SK-N-SH treated with all-trans-retinoic acid at 6 μM for 48 hours (cell line): ENCODE data around the gene ANGPT4.
"Not testable (repeated sequence)": the region's sequence is repeated elsewhere in the genome, so short reads cannot be mapped to it uniquely, and the experiment has no call there.

Experiments
- ATAC-seq: fragments of 200-7000 bp; cut with Tn5 transposase; 3 replicates; pipeline ENCODE4 v1.9.1; 2020; ENCODE audit warnings: mild to moderate bottlenecking, moderate library complexity
- ARNTL ChIP-seq: fragments of 450-650 bp; formaldehyde crosslinking; IDR thresholded peaks from 2 replicates; pipeline ENCODE4 v1.5.0; 2020; ENCODE audit warnings: low read depth, mild to moderate bottlenecking, moderate library complexity, borderline replicate concordance
- CREB5 ChIP-seq: fragments of 250-450 bp; sonication (Bioruptor Pico); IDR thresholded peaks from 2 replicates; pipeline ENCODE4 v1.5.1; 2020; ENCODE audit warnings: low read depth, mild to moderate bottlenecking, moderate library complexity
- CSDC2 ChIP-seq: fragments of 250-450 bp; sonication (Bioruptor Pico); IDR thresholded peaks from 2 replicates; pipeline ENCODE4 v1.5.0; 2020; ENCODE audit warnings: mild to moderate bottlenecking, moderate library complexity
- CSRNP3 ChIP-seq: fragments of 250-450 bp; sonication (Bioruptor Pico); IDR thresholded peaks from 2 replicates; pipeline ENCODE4 v1.5.1; 2021; ENCODE audit warnings: mild to moderate bottlenecking, moderate library complexity
- ESRRG ChIP-seq: fragments of 250-450 bp; sonication (Bioruptor Pico); IDR thresholded peaks from 2 replicates; pipeline ENCODE4 v1.6.1; 2021; ENCODE audit warnings: mild to moderate bottlenecking
- GLIS3 ChIP-seq: fragments of 250-450 bp; sonication (Bioruptor Pico); IDR thresholded peaks from 2 replicates; pipeline ENCODE4 v1.5.0; 2020; ENCODE audit warnings: mild to moderate bottlenecking, moderate library complexity
- ISL1 ChIP-seq: fragments of 250-450 bp; sonication (Bioruptor Pico); IDR thresholded peaks from 2 replicates; pipeline ENCODE4 v2.1.2; 2022; ENCODE audit warnings: mild to moderate bottlenecking, moderate library complexity
- OSR1 ChIP-seq: fragments of 250-450 bp; sonication (Bioruptor Pico); IDR thresholded peaks from 2 replicates; pipeline ENCODE4 v1.8.0; 2022; ENCODE audit warnings: moderate library complexity, mild to moderate bottlenecking, inconsistent platforms
- POU6F1 ChIP-seq: fragments of 250-450 bp; sonication (Bioruptor Pico); IDR thresholded peaks from 2 replicates; pipeline ENCODE4 v1.8.0; 2021; ENCODE audit warnings: low read depth, mild to moderate bottlenecking, moderate library complexity, borderline replicate concordance
- PPARA ChIP-seq: fragments of 250-450 bp; sonication (Bioruptor Pico); IDR thresholded peaks from 2 replicates; pipeline ENCODE4 v1.5.0; 2020; ENCODE audit warnings: mild to moderate bottlenecking, borderline replicate concordance
- RARB ChIP-seq: fragments of 250-450 bp; sonication (Bioruptor Pico); IDR thresholded peaks from 2 replicates; pipeline ENCODE4 v1.8.0; 2021; ENCODE audit warnings: mild to moderate bottlenecking, moderate library complexity
- SNAI2 ChIP-seq: fragments of 250-450 bp; sonication (Bioruptor Pico); IDR thresholded peaks from 2 replicates; pipeline ENCODE4 v1.5.0; 2020; ENCODE audit warnings: mild to moderate bottlenecking, moderate library complexity
- TOX ChIP-seq: fragments of 250-450 bp; sonication (Bioruptor Pico); IDR thresholded peaks from 2 replicates; pipeline ENCODE4 v1.8.0; 2021; ENCODE audit warnings: mild to moderate bottlenecking, moderate library complexity, borderline replicate concordance
- ZC3H10 ChIP-seq: fragments of 250-450 bp; sonication (Bioruptor Pico); IDR thresholded peaks from 2 replicates; pipeline ENCODE4 v1.5.1; 2021; ENCODE audit warnings: mild to moderate bottlenecking, moderate library complexity
- ZFP3 ChIP-seq: fragments of 250-450 bp; sonication (Bioruptor Pico); IDR thresholded peaks from 2 replicates; pipeline ENCODE4 v1.5.0; 2020; ENCODE audit warnings: mild to moderate bottlenecking, moderate library complexity
- ZFP30 ChIP-seq: fragments of 450-650 bp; formaldehyde crosslinking; IDR thresholded peaks from 2 replicates; pipeline ENCODE4 v1.5.0; 2022; ENCODE audit warnings: mild to moderate bottlenecking, moderate library complexity
- ZNF565 ChIP-seq: fragments of 450-650 bp; formaldehyde crosslinking; conservative IDR thresholded peaks from 2 replicates; pipeline ENCODE4 v1.5.0; 2020; ENCODE audit warnings: low read depth, mild to moderate bottlenecking, moderate library complexity
- ZNF70 ChIP-seq: fragments of 450-650 bp; formaldehyde crosslinking; IDR thresholded peaks from 2 replicates; pipeline ENCODE4 v1.5.0; 2020; ENCODE audit warnings: mild to moderate bottlenecking, moderate library complexity

ANGPT4 gene

GRCh38 chr20:830011-830521 is 86.1 kb downstream of the ANGPT4 start:
- TF ChIP-seq SNAI2 (CRISPR knock-in tag): no peak
- TF ChIP-seq POU6F1 (CRISPR knock-in tag): no peak
- TF ChIP-seq ZC3H10 (CRISPR knock-in tag): no peak
- TF ChIP-seq ZNF70 (CRISPR knock-in tag): no peak
- no peak for TF ChIP-seq ZFP30 (CRISPR knock-in tag)
- TF ChIP-seq, all 23 proteins: peak for 0

GRCh38 chr20:829551-829950 is 86.6 kb downstream of the ANGPT4 start:
- no peak for TF ChIP-seq OSR1 (CRISPR knock-in tag)
- TF ChIP-seq RARB: no peak
- ATAC-seq: no peak

More at GRCh38 chr20:830011-830521, 86.1 kb downstream of the ANGPT4 start:
- no peak for ATAC-seq

GRCh38 chr20:828987-829386 is 87.1 kb downstream of the ANGPT4 start:
- no peak for ATAC-seq
- TF ChIP-seq ZFP30 (CRISPR knock-in tag) (no peak), SNAI2 (CRISPR knock-in tag) (no peak), ISL1 (CRISPR knock-in tag) (no peak), ESRRG (CRISPR knock-in tag) (no peak), TOX (CRISPR knock-in tag) (no peak)
- TF ChIP-seq, all 23 proteins: peak for 0

- not testable (repeated sequence) for ATAC-seq
Measured at GRCh38 chr20:827981-828380, 88.2 kb downstream of the ANGPT4 start.

- TF ChIP-seq ARNTL (CRISPR knock-in tag): no peak
- no peak for TF ChIP-seq ZNF565 (CRISPR knock-in tag)
- TF ChIP-seq TOX (CRISPR knock-in tag): no peak
- no peak for ATAC-seq
Measured at GRCh38 chr20:826695-827323, 89.3 kb downstream of the ANGPT4 start.

- ATAC-seq: no peak
- TF ChIP-seq POU6F1 (CRISPR knock-in tag): no peak
- no peak for TF ChIP-seq RARB
- no peak for TF ChIP-seq ZNF70 (CRISPR knock-in tag)
- TF ChIP-seq OSR1 (CRISPR knock-in tag): no peak
Measured at GRCh38 chr20:825710-826421, 90.3 kb downstream of the ANGPT4 start.

GRCh38 chr20:824916-825315 is 91.2 kb downstream of the ANGPT4 start:
- no peak for ATAC-seq
- TF ChIP-seq ZFP3 (CRISPR knock-in tag) (no peak), CREB5 (CRISPR knock-in tag) (no peak), CSDC2 (no peak), ARNTL (CRISPR knock-in tag) (no peak), RARB (no peak), ZC3H10 (CRISPR knock-in tag) (no peak), TOX (CRISPR knock-in tag) (no peak), ESRRG (CRISPR knock-in tag) (no peak), ISL1 (CRISPR knock-in tag) (no peak), POU6F1 (CRISPR knock-in tag) (no peak), GLIS3 (CRISPR knock-in tag) (no peak), PPARA (CRISPR knock-in tag) (no peak), CSRNP3 (CRISPR knock-in tag) (no peak)
- TF ChIP-seq, all 23 proteins: peak for 0
